PC-3 (cell line): ENCODE data around the gene SPATA19.

Source experiments
- EZH2phosphoT487 ChIP-seq: fragments of 300-600 bp; sonication (generic); IDR thresholded peaks from 2 replicates; pipeline ENCODE4 v1.6.1; 2018; ENCODE audit warnings: mild to moderate bottlenecking, antibody characterized with exemption, low read length, borderline replicate concordance
- TF ChIP-seq, protein P1 (sequence below): fragments of 300-600 bp; sonication (generic); conservative IDR thresholded peaks from 2 replicates; pipeline ENCODE4 v1.5.1; 2017; ENCODE audit warnings: antibody characterized with exemption, low read depth, mild to moderate bottlenecking, low read length

DNA sequence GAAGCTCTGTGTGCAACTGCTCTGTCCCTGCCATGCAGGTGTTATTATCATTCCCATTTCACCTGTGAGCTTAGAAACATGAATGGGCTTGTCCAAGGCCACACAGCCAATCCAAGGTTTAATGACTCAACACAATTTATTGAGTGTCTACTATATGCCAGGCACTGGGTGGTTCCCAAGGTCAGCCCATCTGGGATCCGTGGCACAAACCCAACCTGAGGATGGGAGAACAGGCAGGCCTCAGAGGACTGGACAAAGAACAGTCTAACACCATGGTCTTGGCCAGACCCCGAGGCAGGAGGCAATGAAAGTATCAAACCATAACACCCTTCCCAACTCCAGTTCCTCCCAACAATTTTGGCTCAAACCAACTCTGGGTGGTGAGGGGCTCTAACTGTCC lies 15.7 kb downstream of the SPATA19 start:
- TF ChIP-seq, protein P1, sequence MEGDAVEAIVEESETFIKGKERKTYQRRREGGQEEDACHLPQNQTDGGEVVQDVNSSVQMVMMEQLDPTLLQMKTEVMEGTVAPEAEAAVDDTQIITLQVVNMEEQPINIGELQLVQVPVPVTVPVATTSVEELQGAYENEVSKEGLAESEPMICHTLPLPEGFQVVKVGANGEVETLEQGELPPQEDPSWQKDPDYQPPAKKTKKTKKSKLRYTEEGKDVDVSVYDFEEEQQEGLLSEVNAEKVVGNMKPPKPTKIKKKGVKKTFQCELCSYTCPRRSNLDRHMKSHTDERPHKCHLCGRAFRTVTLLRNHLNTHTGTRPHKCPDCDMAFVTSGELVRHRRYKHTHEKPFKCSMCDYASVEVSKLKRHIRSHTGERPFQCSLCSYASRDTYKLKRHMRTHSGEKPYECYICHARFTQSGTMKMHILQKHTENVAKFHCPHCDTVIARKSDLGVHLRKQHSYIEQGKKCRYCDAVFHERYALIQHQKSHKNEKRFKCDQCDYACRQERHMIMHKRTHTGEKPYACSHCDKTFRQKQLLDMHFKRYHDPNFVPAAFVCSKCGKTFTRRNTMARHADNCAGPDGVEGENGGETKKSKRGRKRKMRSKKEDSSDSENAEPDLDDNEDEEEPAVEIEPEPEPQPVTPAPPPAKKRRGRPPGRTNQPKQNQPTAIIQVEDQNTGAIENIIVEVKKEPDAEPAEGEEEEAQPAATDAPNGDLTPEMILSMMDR, result no peak
- TF ChIP-seq EZH2phosphoT487, result no peak
